SKM-1 (cell line): ENCODE data around the gene VPS54.

Source experiments
- DNase-seq: peaks from one replicate; lab custom pipeline; 2025; ENCODE audit not compliant: unreplicated experiment; lab: John Stamatoyannopoulos, UW

Gene VPS54

GRCh38 chr2:63846487-63846886 lies 172.7 kb downstream of the VPS54 start:
- DNase-seq, result no peak

GRCh38 chr2:63845866-63846265 lies 173.4 kb downstream of the VPS54 start:
- DNase-seq, result no peak

GRCh38 chr2:63844616-63845015 lies 174.6 kb downstream of the VPS54 start:
- no peak for DNase-seq

- DNase-seq, result no peak
Measured at GRCh38 chr2:63843791-63844190, 175.4 kb downstream of the VPS54 start.

GRCh38 chr2:63843093-63843492 lies 176.1 kb downstream of the VPS54 start:
- no peak for DNase-seq

- peak; percentile 47 for DNase-seq
Measured at GRCh38 chr2:63842149-63843061, 176.8 kb downstream of the VPS54 start.
